GM23338 (cell line): ENCODE results near the gene IGSF5. TPM values are rescaled to one million over a fixed set of nuclear protein-coding genes. Genes with fewer than 3 reads are reported as not detected.

Source experiments
- ATAC-seq: fragments of 200-7000 bp; cut with Tn5 transposase; 3 replicates; pipeline ENCODE4 v1.9.1; 2020
- DNase-seq: peaks from one replicate; pipeline ENCODE4 v3.0.0-alpha.2; 2015; ENCODE audit warnings: low spot score
- H2AFZ ChIP-seq: fragments of 200-600 bp; sonication (generic); 2 replicates; pipeline ENCODE4 v1.8.0; 2016; ENCODE audit warnings: antibody characterized with exemption, mild to moderate bottlenecking, moderate library complexity
- H3F3A ChIP-seq: fragments of 200-600 bp; sonication (generic); replicated peaks from 2 replicates; pipeline ENCODE4 v1.8.0; 2017; ENCODE audit warnings: antibody characterized with exemption, mixed run types, low read depth
- H3K27ac ChIP-seq: fragments of 200-600 bp; sonication (generic); 2 replicates; pipeline ENCODE4 v1.6.1; 2016; ENCODE audit warnings: low read depth
- H3K27me3 ChIP-seq: fragments of 200-600 bp; sonication (generic); 2 replicates; pipeline ENCODE4 v1.8.0; 2016; ENCODE audit warnings: mild to moderate bottlenecking, mixed run types, moderate library complexity; ENCODE audit not compliant: insufficient read depth
- H3K36me3 ChIP-seq: fragments of 200-600 bp; sonication (generic); 2 replicates; pipeline ENCODE4 v1.8.0; 2016; ENCODE audit warnings: mild to moderate bottlenecking; ENCODE audit not compliant: insufficient read depth
- H3K4me1 ChIP-seq: fragments of 200-600 bp; sonication (generic); 2 replicates; pipeline ENCODE4 v1.8.0; 2016; ENCODE audit warnings: mild to moderate bottlenecking, moderate library complexity; ENCODE audit not compliant: insufficient read depth
- H3K4me2 ChIP-seq: fragments of 200-600 bp; sonication (generic); 2 replicates; pipeline ENCODE4 v1.7.1; 2017; ENCODE audit warnings: mixed run types
- H3K4me3 ChIP-seq: fragments of 200-600 bp; sonication (generic); 2 replicates; pipeline ENCODE4 v1.6.1; 2016; ENCODE audit warnings: mixed run types
- H3K79me2 ChIP-seq: fragments of 200-600 bp; sonication (generic); replicated peaks from 2 replicates; pipeline ENCODE4 v1.8.0; 2017; ENCODE audit warnings: mild to moderate bottlenecking; ENCODE audit not compliant: insufficient read depth
- H3K9me2 ChIP-seq: fragments of 200-600 bp; sonication (generic); 2 replicates; pipeline ENCODE4 v1.8.0; 2017; ENCODE audit not compliant: insufficient read depth
- H4K20me1 ChIP-seq: fragments of 200-600 bp; sonication (generic); replicated peaks from 2 replicates; pipeline ENCODE4 v1.8.0; 2017; ENCODE audit warnings: mild to moderate bottlenecking; ENCODE audit not compliant: insufficient read depth
- H3K27ac Mint-ChIP-seq: 2 replicates; pipeline ENCODE4 v1.8.0; 2020; ENCODE audit warnings: inconsistent platforms, mild to moderate bottlenecking, moderate library complexity, mixed read lengths
- H3K27me3 Mint-ChIP-seq: 3 replicates; pipeline ENCODE4 v1.8.0; 2022; ENCODE audit warnings: low read depth, mild to moderate bottlenecking, moderate library complexity, mixed read lengths, inconsistent platforms; ENCODE audit not compliant: insufficient read depth, poor library complexity
- H3K36me3 Mint-ChIP-seq: 3 replicates; pipeline ENCODE4 v1.8.0; 2021; ENCODE audit warnings: low read depth, mild to moderate bottlenecking, inconsistent platforms, moderate library complexity, mixed read lengths
- H3K4me1 Mint-ChIP-seq: 3 replicates; pipeline ENCODE4 v1.8.0; 2020; ENCODE audit warnings: mild to moderate bottlenecking, inconsistent platforms, mixed read lengths
- H3K4me3 Mint-ChIP-seq: 3 replicates; pipeline ENCODE4 v1.8.0; 2021; ENCODE audit warnings: moderate library complexity, mild to moderate bottlenecking, inconsistent platforms, mixed read lengths
- H3K9me3 Mint-ChIP-seq: 3 replicates; pipeline ENCODE4 v1.8.0; 2020; ENCODE audit warnings: moderate library complexity, mild to moderate bottlenecking, inconsistent platforms, mixed read lengths
- CREB1 ChIP-seq: fragments of 250-450 bp; sonication (Bioruptor Pico); IDR thresholded peaks from 2 replicates; pipeline ENCODE4 v1.5.0; 2020; ENCODE audit warnings: low read depth, mild to moderate bottlenecking, moderate library complexity
- CTCF ChIP-seq, 2 experiments: fragments of 200-600 bp in 1 of 2; sonication (generic) in 1 of 2; conservative IDR thresholded peaks; 2 replicates each; pipeline versions ENCODE4 v1.5.1 to v1.6.1; 2016 to 2017; ENCODE audit warnings: antibody characterized with exemption in 2 of 2, low read depth in 2 of 2, mild to moderate bottlenecking in 2 of 2, moderate library complexity in 1 of 2
- EZH2 ChIP-seq: fragments of 200-600 bp; sonication (generic); IDR thresholded peaks from one replicate; pipeline ENCODE4 v1.8.0; 2017; ENCODE audit warnings: antibody characterized with exemption, mild to moderate bottlenecking, low read depth; ENCODE audit not compliant: unreplicated experiment
- EZH2phosphoT487 ChIP-seq: fragments of 200-600 bp; sonication (generic); IDR thresholded peaks from one replicate; pipeline ENCODE4 v1.8.1; 2018; ENCODE audit warnings: antibody characterized with exemption; ENCODE audit not compliant: unreplicated experiment
- JUNB ChIP-seq: IDR thresholded peaks from one replicate; pipeline ENCODE4 v1.6.1; 2016; ENCODE audit warnings: antibody characterized with exemption; ENCODE audit not compliant: unreplicated experiment
- NANOG ChIP-seq: IDR thresholded peaks from 2 replicates; pipeline ENCODE4 v1.6.1; 2016; ENCODE audit warnings: antibody characterized with exemption, borderline replicate concordance
- REST ChIP-seq: IDR thresholded peaks from one replicate; pipeline ENCODE4 v1.6.1; 2018; ENCODE audit warnings: antibody characterized with exemption; ENCODE audit not compliant: unreplicated experiment
- STAT1 ChIP-seq: IDR thresholded peaks from one replicate; pipeline ENCODE4 v1.6.1; 2016; ENCODE audit warnings: antibody characterized with exemption; ENCODE audit not compliant: unreplicated experiment
- ZNF114 ChIP-seq: fragments of 250-450 bp; sonication (Bioruptor Pico); IDR thresholded peaks from 2 replicates; pipeline ENCODE4 v1.5.0; 2020; ENCODE audit warnings: mild to moderate bottlenecking, moderate library complexity
- ZNF331 ChIP-seq: fragments of 250-450 bp; sonication (Bioruptor Pico); IDR thresholded peaks from 2 replicates; pipeline ENCODE4 v1.5.0; 2020; ENCODE audit warnings: low read depth, mild to moderate bottlenecking, moderate library complexity
- polyA plus RNA-seq: library from polyadenylated mRNA; unstranded; fragments of >200 nt; fragmentation: Nextera tagmentation; extraction: Ambion mirVana; gene quantifications from 2 replicates; pipeline ENCODE4 v1.2.1, GENCODE V29; 2016
- total RNA-seq: library from RNA; depleted of rRNA; stranded (reverse); fragments of >200 nt; shearing (Covaris generic); gene quantifications from 2 replicates; pipeline ENCODE4 v1.2.3, GENCODE V29; 2014
- TF ChIP-seq, protein P1 (sequence below): IDR thresholded peaks from 2 replicates; pipeline ENCODE4 v1.6.1; 2016; ENCODE audit warnings: antibody characterized with exemption

The IGSF5 gene
- total and polyA plus RNA-seq, 2 experiments from 2014 or later = 4.4 to 10.1 TPM

GRCh38 chr21:39807738-39808137 is 62.8 kb downstream of the IGSF5 start:
- no peak for DNase-seq
- H3K27me3 ChIP-seq = no peaks in the 10 kb centered on the region
- Mint-ChIP-seq H3K36me3 (peaks cover 7% of the 10 kb centered on the region; the same call in 2 of the 3 replicates), H3K27me3 (peaks cover 4% of the 10 kb centered on the region), H3K4me3 (no peak overlapping the region), H3K27ac (no peak overlapping the region), H3K9me3 (peaks cover 9% of the 10 kb centered on the region; the same call in 2 of the 3 replicates), H3K4me1 (no peaks in the 10 kb centered on the region)
- H2AFZ ChIP-seq = no peak overlapping the region
- H3K4me2 ChIP-seq = no peak overlapping the region
- no peaks in the 10 kb centered on the region for H3F3A ChIP-seq
- TF ChIP-seq ZNF114 (CRISPR knock-in tag) = no peak
- TF ChIP-seq CREB1 (CRISPR knock-in tag) = no peak
- no peak for ATAC-seq
- H3K4me3 ChIP-seq = no peak overlapping the region
- 0 out of 2 replicates have a peak, but pooled peaks cover 5% of the 10 kb centered on the region for H3K9me2 ChIP-seq
- no peaks in the 10 kb centered on the region for H3K79me2 ChIP-seq
- no peaks in the 10 kb centered on the region for H4K20me1 ChIP-seq
- no peaks in the 10 kb centered on the region for H3K4me1 ChIP-seq
- H3K36me3 ChIP-seq = no peaks in the 10 kb centered on the region
- H3K27ac ChIP-seq = no peak overlapping the region

- Mint-ChIP-seq H3K9me3 (peaks cover 10% of the 10 kb centered on the region; the same call in 2 of the 3 replicates), H3K27ac (no peak overlapping the region), H3K4me1 (peaks cover 4% of the 10 kb centered on the region; the same call in 2 of the 3 replicates), H3K4me3 (no peak overlapping the region), H3K27me3 (peaks cover 2% of the 10 kb centered on the region), H3K36me3 (peaks cover 12% of the 10 kb centered on the region; the same call in 2 of the 3 replicates)
- no peaks in the 10 kb centered on the region for H3K36me3 ChIP-seq
- ATAC-seq (no peak), DNase-seq (no peak)
- no peak overlapping the region for H3K27ac ChIP-seq
- H3K4me2 ChIP-seq = no peak overlapping the region
- H2AFZ ChIP-seq = no peak overlapping the region
- H3K4me1 ChIP-seq = 0 out of 2 replicates have a peak, but pooled peaks cover 4% of the 10 kb centered on the region
- H3K9me2 ChIP-seq = 0 out of 2 replicates have a peak, but pooled peaks cover 8% of the 10 kb centered on the region
- H4K20me1 ChIP-seq = no peaks in the 10 kb centered on the region
- no peaks in the 10 kb centered on the region for H3K79me2 ChIP-seq
- no peaks in the 10 kb centered on the region for H3F3A ChIP-seq
- H3K27me3 ChIP-seq = no peaks in the 10 kb centered on the region
- no peak overlapping the region for H3K4me3 ChIP-seq
- no peak for TF ChIP-seq ZNF114 (CRISPR knock-in tag)
- TF ChIP-seq EZH2phosphoT487 = no peak
- TF ChIP-seq REST = no peak
- TF ChIP-seq CREB1 (CRISPR knock-in tag) = no peak
- no peak for TF ChIP-seq JUNB
- no peak for TF ChIP-seq STAT1
- TF ChIP-seq ZNF331 (CRISPR knock-in tag) = no peak
- no peak for TF ChIP-seq CTCF (conservative IDR thresholded peaks at IDR 0.05; ENCODE audit: low read depth in 2 of 2)
- TF ChIP-seq NANOG = no peak
- TF ChIP-seq, protein P1, sequence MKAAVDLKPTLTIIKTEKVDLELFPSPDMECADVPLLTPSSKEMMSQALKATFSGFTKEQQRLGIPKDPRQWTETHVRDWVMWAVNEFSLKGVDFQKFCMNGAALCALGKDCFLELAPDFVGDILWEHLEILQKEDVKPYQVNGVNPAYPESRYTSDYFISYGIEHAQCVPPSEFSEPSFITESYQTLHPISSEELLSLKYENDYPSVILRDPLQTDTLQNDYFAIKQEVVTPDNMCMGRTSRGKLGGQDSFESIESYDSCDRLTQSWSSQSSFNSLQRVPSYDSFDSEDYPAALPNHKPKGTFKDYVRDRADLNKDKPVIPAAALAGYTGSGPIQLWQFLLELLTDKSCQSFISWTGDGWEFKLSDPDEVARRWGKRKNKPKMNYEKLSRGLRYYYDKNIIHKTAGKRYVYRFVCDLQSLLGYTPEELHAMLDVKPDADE = no peak
- no peak for TF ChIP-seq EZH2
Observed at GRCh38 chr21:39809936-39810335, 65.0 kb downstream of the IGSF5 start.
